ENCODE results near the gene SCAF4. TPM values are rescaled to one million over a fixed set of nuclear protein-coding genes. Genes with fewer than 3 reads are reported as not detected.
"Not testable (repeated sequence)": the region's sequence is repeated elsewhere in the genome, so short reads cannot be mapped to it uniquely, and the experiment has no call there.

Gene SCAF4
- total and polyA plus RNA-seq, 9 donors, result 5.8 to 28.1 (median 23.8) TPM

GRCh38 chr21:31766899-31767298 lies 35.0 kb upstream of the SCAF4 start:
- Histone ChIP-seq H3K4me3 (ENCODE audit: low read length) (no peak overlapping the region), H3K27me3 (ENCODE audit: control insufficient read depth, insufficient read depth, low read length) (no peaks in the 10 kb centered on the region), H3K36me3 (ENCODE audit: control insufficient read depth, insufficient read depth, low read length) (no peaks in the 10 kb centered on the region), H3K9me3 (replicated peaks; ENCODE audit: control insufficient read depth, low read depth, low read length) (no peaks in the 10 kb centered on the region), H3K27ac (ENCODE audit: low read length) (no peak overlapping the region), H3K4me1 (ENCODE audit: control insufficient read depth, insufficient read depth, low read length) (no peaks in the 10 kb centered on the region)
- no peak for DNase-seq
- WGBS (ENCODE audit: insufficient coverage), result no CpG with 5 or more reads among the region's 3 CpGs

GRCh38 chr21:31765850-31766249 lies 33.9 kb upstream of the SCAF4 start:
- H3K27ac ChIP-seq (ENCODE audit: low read length); H3K9me3 ChIP-seq (replicated peaks; ENCODE audit: control insufficient read depth, low read depth, low read length); H3K27me3 ChIP-seq (ENCODE audit: control insufficient read depth, insufficient read depth, low read length); H3K36me3 ChIP-seq (ENCODE audit: control insufficient read depth, insufficient read depth, low read length); DNase-seq; H3K4me1 ChIP-seq (ENCODE audit: control insufficient read depth, insufficient read depth, low read length); H3K4me3 ChIP-seq (ENCODE audit: low read length): not testable (repeated sequence)
- WGBS (ENCODE audit: insufficient coverage), result 83% methylated on average over 6 of the region's 6 CpGs

GRCh38 chr21:31760931-31761330 lies 29.0 kb upstream of the SCAF4 start:
- Histone ChIP-seq H3K9me3 (replicated peaks; ENCODE audit: control insufficient read depth, low read depth, low read length) (no peaks in the 10 kb centered on the region), H3K4me3 (ENCODE audit: low read length) (no peak overlapping the region), H3K27me3 (ENCODE audit: control insufficient read depth, insufficient read depth, low read length) (no peaks in the 10 kb centered on the region), H3K36me3 (ENCODE audit: control insufficient read depth, insufficient read depth, low read length) (no peaks in the 10 kb centered on the region), H3K27ac (ENCODE audit: low read length) (no peak overlapping the region), H3K4me1 (ENCODE audit: control insufficient read depth, insufficient read depth, low read length) (no peaks in the 10 kb centered on the region)
- no peak for DNase-seq
- 75% methylated on average over 1 of the region's 4 CpGs for WGBS (ENCODE audit: insufficient coverage)

GRCh38 chr21:31756787-31757186 lies 24.9 kb upstream of the SCAF4 start:
- no CpG with 5 or more reads among the region's 1 CpG for WGBS (ENCODE audit: insufficient coverage)
- H3K4me3 ChIP-seq (ENCODE audit: low read length), result no peak overlapping the region
- H3K27ac ChIP-seq (ENCODE audit: low read length), result no peak overlapping the region
- no peaks in the 10 kb centered on the region for H3K4me1 ChIP-seq (ENCODE audit: control insufficient read depth, insufficient read depth, low read length)
- no peak for DNase-seq
- H3K27me3 ChIP-seq (ENCODE audit: control insufficient read depth, insufficient read depth, low read length), result no peaks in the 10 kb centered on the region
- H3K9me3 ChIP-seq (replicated peaks; ENCODE audit: control insufficient read depth, low read depth, low read length), result no peaks in the 10 kb centered on the region
- no peaks in the 10 kb centered on the region for H3K36me3 ChIP-seq (ENCODE audit: control insufficient read depth, insufficient read depth, low read length)

- Histone ChIP-seq H3K4me3 (ENCODE audit: low read length) (no peak overlapping the region), H3K27ac (ENCODE audit: low read length) (no peak overlapping the region), H3K27me3 (ENCODE audit: control insufficient read depth, insufficient read depth, low read length) (no peaks in the 10 kb centered on the region), H3K9me3 (replicated peaks; ENCODE audit: control insufficient read depth, low read depth, low read length) (no peaks in the 10 kb centered on the region), H3K4me1 (ENCODE audit: control insufficient read depth, insufficient read depth, low read length) (no peaks in the 10 kb centered on the region), H3K36me3 (ENCODE audit: control insufficient read depth, insufficient read depth, low read length) (no peaks in the 10 kb centered on the region)
- DNase-seq, result no peak
- no CpG with 5 or more reads among the region's 6 CpGs for WGBS (ENCODE audit: insufficient coverage)
These were observed 23.1 kb upstream of the SCAF4 start for GRCh38 chr21:31755027-31755426.

GRCh38 chr21:31754708-31754960 lies 22.7 kb upstream of the SCAF4 start:
- no peaks in the 10 kb centered on the region for H3K27me3 ChIP-seq (ENCODE audit: control insufficient read depth, insufficient read depth, low read length)
- no peaks in the 10 kb centered on the region for H3K4me1 ChIP-seq (ENCODE audit: control insufficient read depth, insufficient read depth, low read length)
- H3K4me3 ChIP-seq (ENCODE audit: low read length), result no peak overlapping the region
- H3K27ac ChIP-seq (ENCODE audit: low read length), result no peak overlapping the region
- no peaks in the 10 kb centered on the region for H3K9me3 ChIP-seq (replicated peaks; ENCODE audit: control insufficient read depth, low read depth, low read length)
- no peaks in the 10 kb centered on the region for H3K36me3 ChIP-seq (ENCODE audit: control insufficient read depth, insufficient read depth, low read length)
- WGBS (ENCODE audit: insufficient coverage), result no CpG with 5 or more reads among the region's 1 CpG
- DNase-seq, result no peak

- DNase-seq, result no peak
- Histone ChIP-seq H3K4me1 (ENCODE audit: control insufficient read depth, insufficient read depth, low read length) (no peaks in the 10 kb centered on the region), H3K4me3 (ENCODE audit: low read length) (no peak overlapping the region), H3K36me3 (ENCODE audit: control insufficient read depth, insufficient read depth, low read length) (no peaks in the 10 kb centered on the region), H3K9me3 (replicated peaks; ENCODE audit: control insufficient read depth, low read depth, low read length) (no peaks in the 10 kb centered on the region), H3K27ac (ENCODE audit: low read length) (no peak overlapping the region), H3K27me3 (ENCODE audit: control insufficient read depth, insufficient read depth, low read length) (no peaks in the 10 kb centered on the region)
- WGBS (ENCODE audit: insufficient coverage), result 69% methylated on average over 3 of the region's 4 CpGs
These were observed 22.2 kb upstream of the SCAF4 start for GRCh38 chr21:31753949-31754707.

GRCh38 chr21:31752967-31753366 lies 21.0 kb upstream of the SCAF4 start:
- no peak for DNase-seq
- no peak overlapping the region for H3K27ac ChIP-seq (ENCODE audit: low read length)
- WGBS (ENCODE audit: insufficient coverage), result no CpG with 5 or more reads among the region's 3 CpGs
- no peaks in the 10 kb centered on the region for H3K36me3 ChIP-seq (ENCODE audit: control insufficient read depth, insufficient read depth, low read length)
- H3K4me3 ChIP-seq (ENCODE audit: low read length), result no peak overlapping the region
- H3K9me3 ChIP-seq (replicated peaks; ENCODE audit: control insufficient read depth, low read depth, low read length), result no peaks in the 10 kb centered on the region
- no peaks in the 10 kb centered on the region for H3K27me3 ChIP-seq (ENCODE audit: control insufficient read depth, insufficient read depth, low read length)
- no peaks in the 10 kb centered on the region for H3K4me1 ChIP-seq (ENCODE audit: control insufficient read depth, insufficient read depth, low read length)

- no peak for DNase-seq
- H3K4me1 ChIP-seq (ENCODE audit: control insufficient read depth, insufficient read depth, low read length), result no peaks in the 10 kb centered on the region
- H3K27me3 ChIP-seq (ENCODE audit: control insufficient read depth, insufficient read depth, low read length), result no peaks in the 10 kb centered on the region
- H3K4me3 ChIP-seq (ENCODE audit: low read length), result no peak overlapping the region
- H3K36me3 ChIP-seq (ENCODE audit: control insufficient read depth, insufficient read depth, low read length), result no peaks in the 10 kb centered on the region
- WGBS (ENCODE audit: insufficient coverage), result 83% methylated on average over 3 of the region's 4 CpGs
- no peak overlapping the region for H3K27ac ChIP-seq (ENCODE audit: low read length)
- H3K9me3 ChIP-seq (replicated peaks; ENCODE audit: control insufficient read depth, low read depth, low read length), result no peaks in the 10 kb centered on the region
These were observed 20.4 kb upstream of the SCAF4 start for GRCh38 chr21:31752352-31752751.

GRCh38 chr21:31750843-31751242 lies 18.9 kb upstream of the SCAF4 start:
- DNase-seq, result no peak
- Histone ChIP-seq H3K27ac (ENCODE audit: low read length) (no peak overlapping the region), H3K4me3 (ENCODE audit: low read length) (no peak overlapping the region), H3K4me1 (ENCODE audit: control insufficient read depth, insufficient read depth, low read length) (no peaks in the 10 kb centered on the region), H3K27me3 (ENCODE audit: control insufficient read depth, insufficient read depth, low read length) (no peaks in the 10 kb centered on the region), H3K36me3 (ENCODE audit: control insufficient read depth, insufficient read depth, low read length) (no peaks in the 10 kb centered on the region), H3K9me3 (replicated peaks; ENCODE audit: control insufficient read depth, low read depth, low read length) (peaks cover 2% of the 10 kb centered on the region)

- Histone ChIP-seq H3K27ac (ENCODE audit: low read length) (no peak overlapping the region), H3K4me1 (ENCODE audit: control insufficient read depth, insufficient read depth, low read length) (no peaks in the 10 kb centered on the region), H3K27me3 (ENCODE audit: control insufficient read depth, insufficient read depth, low read length) (no peaks in the 10 kb centered on the region), H3K4me3 (ENCODE audit: low read length) (no peak overlapping the region), H3K9me3 (replicated peaks; ENCODE audit: control insufficient read depth, low read depth, low read length) (peaks cover 2% of the 10 kb centered on the region), H3K36me3 (ENCODE audit: control insufficient read depth, insufficient read depth, low read length) (no peaks in the 10 kb centered on the region)
- WGBS (ENCODE audit: insufficient coverage), result 90% methylated on average over 2 of the region's 5 CpGs
- DNase-seq, result no peak
These were observed 12.4 kb upstream of the SCAF4 start for GRCh38 chr21:31744182-31744800.

Measured in muscle of leg (tissue), 11 donors.